ENCODE data around the gene DNPEP.

DNA sequence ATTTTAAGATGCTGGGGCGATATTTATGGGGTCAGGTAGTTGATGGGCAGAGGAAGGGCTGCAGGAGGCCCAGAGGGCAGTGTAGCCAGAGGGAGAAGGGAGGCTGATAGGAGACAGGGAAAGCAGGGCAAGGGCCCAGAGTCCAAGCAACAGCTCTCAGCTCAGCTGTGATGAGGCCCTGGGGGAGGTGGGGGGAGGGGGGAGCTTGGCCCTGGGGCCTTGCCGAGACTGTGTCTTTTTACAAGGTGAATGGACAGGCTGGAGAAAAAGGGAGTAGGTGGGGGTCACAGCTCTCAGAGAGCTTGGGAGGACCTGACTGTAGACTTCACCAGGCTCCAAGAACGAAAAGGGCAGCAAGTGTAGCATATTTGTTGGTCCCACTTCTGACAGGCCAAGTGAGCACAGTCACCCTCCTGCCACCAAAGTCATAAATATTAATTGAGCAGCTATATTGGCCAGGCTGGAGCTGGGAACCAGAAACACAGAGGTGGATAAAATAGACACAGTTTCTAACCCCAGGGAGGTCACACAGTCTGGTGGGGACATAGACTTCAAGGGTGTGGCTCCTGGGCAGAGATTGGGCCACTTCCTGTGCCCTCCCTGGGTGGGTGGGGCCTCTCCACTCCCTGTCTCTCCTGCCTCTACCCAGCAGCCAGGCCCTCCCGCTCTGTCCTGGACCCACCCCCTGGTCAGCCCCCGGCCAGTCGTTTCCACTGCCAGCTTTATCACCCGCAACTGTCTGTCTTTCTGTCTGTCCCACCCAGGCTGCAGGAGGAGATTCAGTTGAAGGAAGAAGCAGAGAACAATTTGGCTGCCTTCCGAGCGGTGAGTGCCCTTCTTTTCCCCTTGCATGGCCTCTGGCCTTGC lies 31.9 kb upstream of the DNPEP start:
- TF ChIP-seq, protein P1, sequence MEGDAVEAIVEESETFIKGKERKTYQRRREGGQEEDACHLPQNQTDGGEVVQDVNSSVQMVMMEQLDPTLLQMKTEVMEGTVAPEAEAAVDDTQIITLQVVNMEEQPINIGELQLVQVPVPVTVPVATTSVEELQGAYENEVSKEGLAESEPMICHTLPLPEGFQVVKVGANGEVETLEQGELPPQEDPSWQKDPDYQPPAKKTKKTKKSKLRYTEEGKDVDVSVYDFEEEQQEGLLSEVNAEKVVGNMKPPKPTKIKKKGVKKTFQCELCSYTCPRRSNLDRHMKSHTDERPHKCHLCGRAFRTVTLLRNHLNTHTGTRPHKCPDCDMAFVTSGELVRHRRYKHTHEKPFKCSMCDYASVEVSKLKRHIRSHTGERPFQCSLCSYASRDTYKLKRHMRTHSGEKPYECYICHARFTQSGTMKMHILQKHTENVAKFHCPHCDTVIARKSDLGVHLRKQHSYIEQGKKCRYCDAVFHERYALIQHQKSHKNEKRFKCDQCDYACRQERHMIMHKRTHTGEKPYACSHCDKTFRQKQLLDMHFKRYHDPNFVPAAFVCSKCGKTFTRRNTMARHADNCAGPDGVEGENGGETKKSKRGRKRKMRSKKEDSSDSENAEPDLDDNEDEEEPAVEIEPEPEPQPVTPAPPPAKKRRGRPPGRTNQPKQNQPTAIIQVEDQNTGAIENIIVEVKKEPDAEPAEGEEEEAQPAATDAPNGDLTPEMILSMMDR (conservative IDR thresholded peaks at IDR 0.05; ENCODE audit: low read depth in 2 of 2): no peak
- TF ChIP-seq POLR2AphosphoS5 (IDR thresholded peaks at IDR 0.05; ENCODE audit: low read depth): no peak
- TF ChIP-seq EZH2 (IDR thresholded peaks at IDR 0.05; ENCODE audit: low read depth, unreplicated experiment): no peak
